GM21390 (cell line): ENCODE results near the gene RILPL1.
"Not testable (repeated sequence)": the region's sequence is repeated elsewhere in the genome, so short reads cannot be mapped to it uniquely, and the experiment has no call there.

Source experiments
- ATAC-seq: cut with Tn5 transposase; IDR thresholded peaks from one replicate; pipeline ENCODE4 v1.9.1; 2021; ENCODE audit not compliant: unreplicated experiment

RILPL1 gene

DNA sequence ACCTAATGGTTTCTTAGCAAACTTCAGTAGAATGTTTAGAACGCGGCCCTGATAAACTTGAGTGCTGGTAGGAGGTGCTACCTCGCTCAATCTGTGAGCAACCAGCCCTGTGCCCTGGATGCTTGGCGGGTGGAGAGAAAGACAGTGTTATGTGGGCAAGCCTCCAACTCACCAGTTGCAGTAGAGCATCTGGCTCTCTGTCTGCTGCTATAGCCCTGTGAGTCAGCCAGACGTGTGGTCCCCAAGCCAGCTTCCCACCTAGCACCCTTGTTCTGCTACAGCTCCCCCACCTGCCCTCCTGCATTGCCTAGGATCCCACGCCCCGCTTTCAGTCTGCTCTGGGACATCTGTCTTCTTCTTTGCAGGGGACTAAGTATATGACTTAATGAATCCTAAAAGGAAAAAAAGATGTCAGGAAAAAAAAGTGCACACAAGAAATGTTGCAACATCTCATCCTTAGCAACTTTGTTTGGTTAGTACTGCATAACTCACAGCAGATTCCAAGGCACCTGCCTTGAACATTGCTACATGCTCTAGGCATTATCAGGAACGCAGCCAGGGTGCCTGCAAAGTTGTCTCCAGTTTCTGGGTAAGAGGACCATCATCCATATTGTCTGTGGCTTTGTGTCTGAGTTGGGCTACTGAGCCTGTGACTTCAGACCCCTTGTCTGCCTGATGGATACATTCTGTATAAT lies 62.0 kb downstream of the RILPL1 start:
- ATAC-seq: no peak

DNA sequence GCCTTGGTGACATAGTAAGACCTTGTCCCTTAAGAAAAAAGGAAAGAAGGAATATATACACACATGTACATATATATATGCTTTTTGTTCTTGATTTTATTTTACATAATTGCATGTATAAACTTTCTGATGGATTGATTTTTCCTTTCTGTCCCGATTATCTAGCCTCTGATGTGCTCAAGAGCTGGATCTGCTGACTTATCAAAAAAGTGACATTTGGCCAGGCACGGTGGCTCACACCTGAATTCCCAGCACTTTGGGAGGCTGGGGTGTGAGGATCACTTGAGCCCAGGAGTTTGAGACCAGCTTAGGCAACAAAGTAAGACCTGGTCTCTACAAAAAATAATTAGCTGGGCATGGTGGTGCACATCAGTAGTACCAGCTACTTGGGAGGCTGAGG lies 63.5 kb downstream of the RILPL1 start:
- ATAC-seq: no peak

DNA sequence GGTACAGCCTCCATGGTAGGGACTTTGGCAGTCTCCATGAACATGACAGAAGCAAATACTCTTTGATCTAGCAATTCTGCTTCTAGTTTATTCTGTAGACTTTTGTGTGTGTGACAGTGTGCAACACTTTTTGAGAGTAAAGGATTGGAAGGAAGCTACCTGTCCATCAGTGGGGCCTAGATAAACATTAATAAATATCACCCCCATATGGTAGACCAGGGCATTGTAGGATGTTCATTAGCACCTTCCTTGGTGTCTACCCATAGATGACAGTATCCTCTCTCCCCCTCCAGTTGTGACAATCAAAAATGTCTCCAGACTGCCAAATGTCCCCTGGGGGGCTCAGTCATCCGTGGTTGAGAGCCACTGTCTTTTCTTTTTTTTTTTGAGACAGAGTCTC lies 64.7 kb downstream of the RILPL1 start:
- ATAC-seq: peak; percentile 67

DNA sequence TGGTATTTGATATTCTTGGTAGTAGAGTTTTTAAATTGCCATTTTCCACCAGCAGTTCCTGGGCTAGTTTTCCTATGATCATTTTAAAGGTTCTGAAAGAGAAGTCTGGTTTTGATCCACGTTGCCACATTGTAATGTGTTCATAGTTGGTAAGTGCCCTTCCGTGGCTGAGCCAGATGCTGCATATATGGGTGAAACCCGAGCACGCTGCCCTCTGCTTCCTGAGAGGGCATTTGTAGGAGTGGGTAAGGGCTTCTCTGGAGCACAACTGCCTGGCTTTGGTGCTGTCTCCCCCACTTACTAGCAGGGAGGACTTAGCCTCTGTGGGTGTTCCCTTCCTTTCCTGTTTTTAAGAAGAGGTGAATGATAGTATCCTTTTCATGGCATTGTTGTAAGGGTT lies 68.4 kb downstream of the RILPL1 start:
- ATAC-seq: no peak

GRCh38 chr12:123463174-123463573 lies 70.3 kb downstream of the RILPL1 start:
- not testable (repeated sequence) for ATAC-seq

DNA sequence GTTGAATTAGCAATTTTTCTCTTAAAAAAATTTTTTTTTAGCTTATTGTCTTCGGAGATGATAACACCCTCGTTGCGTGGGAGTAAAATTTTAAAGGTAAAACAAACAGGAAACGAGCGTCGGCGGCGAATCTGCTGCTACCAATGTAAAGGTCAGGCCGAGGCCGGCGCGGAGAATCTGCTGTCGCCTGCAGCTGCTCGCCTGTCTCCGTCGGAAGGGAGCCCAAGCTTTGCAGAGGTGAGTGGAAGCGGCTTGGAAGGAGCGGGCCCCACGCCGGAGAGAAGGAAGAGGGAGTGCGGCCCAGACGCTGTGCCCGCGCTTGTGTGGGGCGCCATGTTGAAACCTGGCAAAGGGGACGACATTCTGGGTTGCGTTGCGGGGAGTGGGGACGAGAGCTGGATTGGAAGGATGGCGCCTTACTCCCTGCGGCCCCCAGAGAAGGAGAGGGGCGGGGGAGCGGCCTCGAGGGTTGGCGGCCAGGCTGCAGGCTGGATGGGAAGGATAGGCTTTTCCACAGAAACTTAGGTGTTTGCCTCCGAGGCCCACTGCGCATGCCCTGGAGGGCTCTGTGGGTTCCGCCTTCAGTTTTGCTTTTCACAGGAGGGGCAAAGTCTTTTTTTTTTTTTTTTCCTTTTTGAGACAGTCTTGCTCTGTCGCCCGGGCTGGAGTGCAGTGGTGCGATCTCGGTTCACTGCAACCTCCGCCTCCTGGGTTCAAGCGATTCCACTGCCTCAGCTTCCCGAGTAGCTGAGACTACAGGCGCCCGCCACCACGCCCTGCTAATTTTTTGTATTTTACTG lies 75.3 kb downstream of the RILPL1 start, which contains the start of gene SNRNP35:
Gene SNRNP35 (plus strand): TSS at position 160 of the 800 bp plus-strand sequence. CDS start 7,402 bp downstream, outside the sequence.
- ATAC-seq: no peak

DNA sequence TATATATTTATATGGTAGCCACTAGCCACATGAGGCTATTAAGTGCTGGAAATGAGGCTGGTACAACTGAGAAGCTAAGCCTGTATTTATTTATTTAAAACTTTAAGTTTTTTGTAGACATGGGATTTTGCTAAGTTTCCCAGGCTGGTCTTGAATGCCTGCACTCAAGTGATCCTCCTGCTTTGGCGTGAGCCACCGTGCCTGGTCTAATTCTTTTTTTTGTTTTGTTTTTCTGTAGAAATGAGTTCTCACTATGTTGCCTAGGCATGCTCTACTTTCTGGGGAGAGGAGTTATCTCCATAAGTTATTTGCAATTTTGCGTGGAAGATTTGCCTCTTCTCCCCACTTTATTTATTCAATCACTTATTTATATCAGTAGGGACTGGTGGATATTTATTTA lies 80.4 kb downstream of the RILPL1 start:
- ATAC-seq: no peak

GRCh38 chr12:123452276-123452550 lies 81.3 kb downstream of the RILPL1 start:
- not testable (repeated sequence) for ATAC-seq

- no peak for ATAC-seq
Measured at GRCh38 chr12:123450636-123451035, 82.9 kb downstream of the RILPL1 start.

GRCh38 chr12:123449856-123450255 lies 83.7 kb downstream of the RILPL1 start:
- ATAC-seq: no peak

- ATAC-seq: no peak
Measured at GRCh38 chr12:123449249-123449733, 84.2 kb downstream of the RILPL1 start.

GRCh38 chr12:123446333-123446713 lies 87.2 kb downstream of the RILPL1 start:
- ATAC-seq: no peak

GRCh38 chr12:123445388-123446332 lies 87.9 kb downstream of the RILPL1 start:
- ATAC-seq: no peak

- ATAC-seq: no peak
Measured at GRCh38 chr12:123444092-123445026, 89.2 kb downstream of the RILPL1 start.

- no peak for ATAC-seq
Measured at GRCh38 chr12:123442774-123443173, 90.7 kb downstream of the RILPL1 start.

- peak; percentile 53 for ATAC-seq
Measured at GRCh38 chr12:123441523-123442164, 91.9 kb downstream of the RILPL1 start.

- peak; percentile 78 for ATAC-seq
Measured at GRCh38 chr12:123436017-123436964, 97.2 kb downstream of the RILPL1 start, which contains the start of gene RILPL2. Gene RILPL2, minus strand, starts transcription at chr12:123436684. Its CDS starts 264 bp downstream, at chr12:123436420.

GRCh38 chr12:123435636-123436016 lies 97.9 kb downstream of the RILPL1 start:
- ATAC-seq: no peak
